Right lobe of liver (tissue), 6 donors: ENCODE data around the gene FAM234B. TPM values are rescaled to one million over a fixed set of nuclear protein-coding genes. Genes with fewer than 3 reads are reported as not detected.

Source experiments
- ATAC-seq, 4 donors: fragments of 200-7000 bp; cut with Tn5 transposase; one replicate each; pipeline ENCODE4 v1.9.1; 2020; ENCODE audit warnings: mild to moderate bottlenecking in 4 of 4, moderate library complexity in 4 of 4
- DNase-seq, 3 donors: peaks; one replicate each; pipeline ENCODE4 v3.0.0-alpha.2; 2020
- H3K27ac ChIP-seq, 3 donors: fragments of 200-600 bp; one replicate each; pipeline ENCODE4 v1.8.0; 2022
- H3K27me3 ChIP-seq, 2 donors: fragments of 200-600 bp; one replicate each; pipeline ENCODE4 v1.8.0; 2022
- H3K36me3 ChIP-seq, 4 donors: fragments of 200-600 bp; sonication (generic) in 1 of 4; one replicate each; pipeline versions ENCODE4 v1.5.1 to v1.8.0; 2017 to 2022; ENCODE audit warnings: control low read depth in 1 of 4
- H3K4me1 ChIP-seq, 4 donors: fragments of 200-600 bp; sonication (generic) in 1 of 4; one replicate each; pipeline versions ENCODE4 v1.5.1 to v1.8.0; 2017 to 2022; ENCODE audit warnings: control low read depth in 1 of 4
- H3K4me3 ChIP-seq, 3 donors: fragments of 200-600 bp; one replicate each; pipeline ENCODE4 v1.8.0; 2022
- H3K9me3 ChIP-seq, 4 donors: fragments of 200-600 bp; sonication (generic) in 1 of 4; one replicate each; pipeline versions ENCODE4 v1.5.1 to v1.8.0; 2017 to 2022; ENCODE audit warnings: control low read depth in 1 of 4
- POLR2A ChIP-seq: fragments of 450-650 bp; IDR thresholded peaks from one replicate; pipeline ENCODE4 v1.6.1; 2017; ENCODE audit warnings: antibody characterized with exemption, mild to moderate bottlenecking
- WGBS: methylation state at CpG from one replicate; pipeline ENCODE4 v1.1.6; 2018; ENCODE audit warnings: low coverage, low lambda C conversion rate; ENCODE audit not compliant: insufficient coverage; ENCODE audit errors: missing lambda C conversion rate; 5-methylcytosine and 5-hydroxymethylcytosine counted together
- intact Hi-C, 2 donors: fragments of 100-400 bp; cut with DNase I; formaldehyde crosslinking; loops; one replicate each; pipeline versions ENCODE4 v1.11.2 to v1.14.1; 2022
- total RNA-seq, 6 experiments: library from RNA; depleted of rRNA in 2 of 6; stranded (reverse); fragments of >200 nt in 2 of 6; fragmentation: NEBNext Ultra II Directional in 3 of 6; extraction: Animal tissue kit (Norgen Biotek cat#: 25700) in 3 of 6; gene quantifications; one replicate each; pipeline versions ENCODE4 v1.1.0 to v1.2.4, GENCODE V29; 2016 to 2023
- TF ChIP-seq, protein P1 (sequence below), 4 donors: fragments of 200-600 bp in 3 of 4; fragments of 450-650 bp in 1 of 4; IDR thresholded peaks; one replicate each; pipeline versions ENCODE4 v1.5.1 to v1.8.0; 2016 to 2022; ENCODE audit warnings: antibody characterized with exemption in 4 of 4, mild to moderate bottlenecking in 2 of 4
- donor health status: DM: no; HTN: yes; CAD: no.
- donor health status: DM: no; HTN: no; CAD: no.
- donor health status: DM: no; HTN: no; CAD: no.
- donor health status: DM: no; HTN: yes; CAD: no.
- donor health status: DM: no; HTN: yes; CAD: no.

Gene FAM234B
- total RNA-seq, 6 experiments from 2014 or later, result 2.9 to 4.8 (median 3.2) TPM

- H3K36me3 ChIP-seq, result no peaks in the 10 kb centered on the region
- no peaks in the 10 kb centered on the region for H3K27me3 ChIP-seq
- H3K9me3 ChIP-seq, result no peaks in the 10 kb centered on the region
- 77% methylated on average over 5 of the region's 5 CpGs for whole genome bisulfite sequencing
- H3K4me3 ChIP-seq, result no peak overlapping the region
- no peaks in the 10 kb centered on the region for H3K4me1 ChIP-seq
- ATAC-seq (no peak), DNase-seq (no peak)
- intact Hi-C loops, result no loop called here
- no peak for TF ChIP-seq POLR2A
- TF ChIP-seq, protein P1, sequence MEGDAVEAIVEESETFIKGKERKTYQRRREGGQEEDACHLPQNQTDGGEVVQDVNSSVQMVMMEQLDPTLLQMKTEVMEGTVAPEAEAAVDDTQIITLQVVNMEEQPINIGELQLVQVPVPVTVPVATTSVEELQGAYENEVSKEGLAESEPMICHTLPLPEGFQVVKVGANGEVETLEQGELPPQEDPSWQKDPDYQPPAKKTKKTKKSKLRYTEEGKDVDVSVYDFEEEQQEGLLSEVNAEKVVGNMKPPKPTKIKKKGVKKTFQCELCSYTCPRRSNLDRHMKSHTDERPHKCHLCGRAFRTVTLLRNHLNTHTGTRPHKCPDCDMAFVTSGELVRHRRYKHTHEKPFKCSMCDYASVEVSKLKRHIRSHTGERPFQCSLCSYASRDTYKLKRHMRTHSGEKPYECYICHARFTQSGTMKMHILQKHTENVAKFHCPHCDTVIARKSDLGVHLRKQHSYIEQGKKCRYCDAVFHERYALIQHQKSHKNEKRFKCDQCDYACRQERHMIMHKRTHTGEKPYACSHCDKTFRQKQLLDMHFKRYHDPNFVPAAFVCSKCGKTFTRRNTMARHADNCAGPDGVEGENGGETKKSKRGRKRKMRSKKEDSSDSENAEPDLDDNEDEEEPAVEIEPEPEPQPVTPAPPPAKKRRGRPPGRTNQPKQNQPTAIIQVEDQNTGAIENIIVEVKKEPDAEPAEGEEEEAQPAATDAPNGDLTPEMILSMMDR (IDR thresholded peaks at IDR 0.05), result no peak
- no peak overlapping the region for H3K27ac ChIP-seq
Observed at GRCh38 chr12:13062669-13063068, 18.5 kb downstream of the FAM234B start.

DNA sequence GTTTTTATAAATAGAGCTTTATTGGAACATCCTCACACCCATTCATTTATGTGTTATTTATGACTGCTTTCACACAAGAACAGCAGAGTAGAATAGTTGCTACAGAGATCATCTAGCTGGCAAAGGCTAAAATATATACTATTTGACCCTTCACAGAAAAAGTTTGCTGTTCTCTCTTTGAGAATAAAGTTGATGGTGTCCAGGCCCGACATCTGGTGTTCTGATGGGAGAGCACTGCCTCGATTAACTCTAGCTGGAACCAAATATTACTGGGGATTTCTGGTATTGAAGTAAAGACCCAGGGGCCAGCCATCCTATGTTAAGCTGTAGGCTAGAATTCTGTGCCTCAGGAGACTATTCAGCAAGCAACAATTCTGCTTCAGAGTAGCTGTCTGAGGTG lies 21.8 kb downstream of the FAM234B start:
- DNase-seq, result no peak
- ATAC-seq, result no peak
- Histone ChIP-seq H3K36me3 (no peaks in the 10 kb centered on the region), H3K27me3 (no peaks in the 10 kb centered on the region), H3K27ac (no peak overlapping the region), H3K4me3 (no peak overlapping the region), H3K9me3 (no peaks in the 10 kb centered on the region), H3K4me1 (no peaks in the 10 kb centered on the region)
- intact Hi-C loops, result no loop called here
- TF ChIP-seq POLR2A, result no peak
- TF ChIP-seq, protein P1 (IDR thresholded peaks at IDR 0.05), result no peak
- 71% methylated on average over 1 of the region's 2 CpGs for WGBS

GRCh38 chr12:13066459-13066858 lies 22.3 kb downstream of the FAM234B start:
- Histone ChIP-seq H3K27ac (no peak overlapping the region), H3K27me3 (no peaks in the 10 kb centered on the region), H3K36me3 (no peaks in the 10 kb centered on the region), H3K9me3 (no peaks in the 10 kb centered on the region), H3K4me1 (no peaks in the 10 kb centered on the region), H3K4me3 (no peak overlapping the region)
- DNase-seq (no peak), ATAC-seq (no peak)
- no peak for TF ChIP-seq POLR2A
- TF ChIP-seq, protein P1 (IDR thresholded peaks at IDR 0.05), result no peak
- intact Hi-C loops, result no loop called here
- 90% methylated on average over 2 of the region's 7 CpGs for WGBS

DNA sequence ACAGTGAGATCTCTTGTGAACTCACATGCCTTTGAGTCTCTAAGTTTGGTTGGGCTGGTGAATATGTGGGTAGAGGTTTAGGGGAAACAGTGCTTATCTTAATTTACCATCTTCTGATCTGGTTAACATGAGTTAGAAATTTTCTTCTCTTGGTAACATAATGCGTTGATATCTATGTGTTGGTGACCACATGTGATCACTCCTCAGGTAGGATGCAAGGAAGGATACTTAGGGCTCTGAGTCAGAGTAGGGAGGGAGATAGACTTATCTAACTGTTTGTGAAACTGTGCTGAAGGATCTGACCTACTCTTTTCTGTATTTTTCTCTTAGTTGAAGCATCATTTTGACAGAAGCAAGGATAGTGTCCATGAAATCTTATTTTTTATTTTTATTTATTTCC lies 23.1 kb downstream of the FAM234B start:
- 100% methylated on average over 1 of the region's 1 CpG for WGBS
- TF ChIP-seq, protein P1 (IDR thresholded peaks at IDR 0.05), result no peak
- no peak for TF ChIP-seq POLR2A

GRCh38 chr12:13069380-13069779 lies 25.2 kb downstream of the FAM234B start:
- ATAC-seq (no peak), DNase-seq (no peak)
- Histone ChIP-seq H3K36me3 (no peaks in the 10 kb centered on the region), H3K4me1 (no peaks in the 10 kb centered on the region), H3K27ac (no peak overlapping the region), H3K4me3 (no peak overlapping the region), H3K27me3 (no peaks in the 10 kb centered on the region), H3K9me3 (no peaks in the 10 kb centered on the region)
- intact Hi-C loops, result no loop called here
- no peak for TF ChIP-seq POLR2A
- 78% methylated on average over 5 of the region's 6 CpGs for WGBS

More for the DNA sequence above, 23.1 kb downstream of the FAM234B start:
- Histone ChIP-seq H3K4me1 (no peaks in the 10 kb centered on the region), H3K9me3 (no peaks in the 10 kb centered on the region), H3K4me3 (no peak overlapping the region), H3K27me3 (no peaks in the 10 kb centered on the region), H3K27ac (no peak overlapping the region), H3K36me3 (no peaks in the 10 kb centered on the region)
- no peak for DNase-seq
- no peak for ATAC-seq
- intact Hi-C loops, result no loop called here
